Measurements from ENCODE around the gene HEXD.

GRCh38 chr17:82378741-82379021 lies 39.5 kb upstream of the HEXD start:
- TF ChIP-seq CTCF (conservative IDR thresholded peaks at IDR 0.05) (no peak), EZH2 (IDR thresholded peaks at IDR 0.05; ENCODE audit: low read depth) (no peak)
